Measurements from ENCODE around the gene ZSCAN5C. TPM values are rescaled to one million over a fixed set of nuclear protein-coding genes. Genes with fewer than 3 reads are reported as not detected.
"Not testable (repeated sequence)": the region's sequence is repeated elsewhere in the genome, so short reads cannot be mapped to it uniquely, and the experiment has no call there.

ZSCAN5C gene
- total RNA-seq, 1 donor from 2014 or later, result not detected

DNA sequence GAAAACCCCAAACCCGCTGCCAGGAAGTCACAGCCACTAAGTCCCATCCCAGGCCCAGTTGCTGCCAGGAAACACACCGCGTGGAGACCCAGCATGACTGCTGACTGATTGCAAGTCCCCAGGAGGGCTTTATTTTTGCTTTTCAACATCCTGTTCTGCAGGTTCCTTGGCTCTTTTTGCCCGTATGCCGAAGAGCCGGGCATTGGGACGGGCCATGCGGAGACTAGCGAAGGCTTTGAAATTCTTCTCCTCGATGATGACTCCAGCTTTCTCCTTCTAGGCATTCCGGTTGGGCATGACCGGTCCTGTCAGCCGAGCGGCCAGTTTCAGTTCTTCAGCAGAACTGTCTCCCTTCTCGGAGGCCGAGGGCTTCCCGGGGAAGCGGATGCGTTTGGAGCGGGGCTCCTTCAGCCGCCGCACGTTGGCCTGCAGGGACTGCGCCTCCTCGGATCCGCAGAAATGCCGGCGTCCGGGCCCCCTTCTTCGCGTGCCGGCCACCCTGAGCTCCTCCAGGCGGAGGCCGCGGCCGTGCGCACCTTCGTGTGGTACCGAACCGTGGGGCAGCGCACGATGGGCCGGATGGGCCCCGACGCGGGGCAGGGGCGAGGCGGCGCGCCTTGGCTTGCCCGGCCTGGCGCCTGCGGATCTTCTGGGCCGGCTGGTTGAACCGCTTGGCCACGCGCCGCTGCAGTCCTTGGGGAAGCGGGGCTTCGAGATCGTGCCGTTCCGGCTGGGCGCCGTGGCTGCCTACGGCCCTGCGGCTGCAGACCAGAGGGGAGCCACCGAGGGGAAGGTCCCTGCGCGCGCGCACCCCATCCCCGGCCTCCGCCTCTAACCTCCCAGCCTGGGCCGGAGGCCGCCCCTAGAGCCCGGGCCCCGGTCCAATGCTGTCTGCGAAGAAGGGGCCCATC, 15.2 kb downstream of the ZSCAN5C start:
- H3K4me3 ChIP-seq, result peak overlapping the region; percentile 38 to 40
- no peaks in the 10 kb centered on the region for H3K27me3 ChIP-seq
- H3K27ac ChIP-seq, result peak overlapping the region; percentile 55
- no peak for DNase-seq (ENCODE audit: extremely low spot score in 2 of 2)
- peaks cover 13% of the 10 kb centered on the region for H3K4me1 ChIP-seq
- intact Hi-C loops (cut with DNase I), result no loop called here
- H3K36me3 ChIP-seq, result no peaks in the 10 kb centered on the region
- no peak for TF ChIP-seq POLR2A (IDR thresholded peaks at IDR 0.05)
- TF ChIP-seq, protein P1, sequence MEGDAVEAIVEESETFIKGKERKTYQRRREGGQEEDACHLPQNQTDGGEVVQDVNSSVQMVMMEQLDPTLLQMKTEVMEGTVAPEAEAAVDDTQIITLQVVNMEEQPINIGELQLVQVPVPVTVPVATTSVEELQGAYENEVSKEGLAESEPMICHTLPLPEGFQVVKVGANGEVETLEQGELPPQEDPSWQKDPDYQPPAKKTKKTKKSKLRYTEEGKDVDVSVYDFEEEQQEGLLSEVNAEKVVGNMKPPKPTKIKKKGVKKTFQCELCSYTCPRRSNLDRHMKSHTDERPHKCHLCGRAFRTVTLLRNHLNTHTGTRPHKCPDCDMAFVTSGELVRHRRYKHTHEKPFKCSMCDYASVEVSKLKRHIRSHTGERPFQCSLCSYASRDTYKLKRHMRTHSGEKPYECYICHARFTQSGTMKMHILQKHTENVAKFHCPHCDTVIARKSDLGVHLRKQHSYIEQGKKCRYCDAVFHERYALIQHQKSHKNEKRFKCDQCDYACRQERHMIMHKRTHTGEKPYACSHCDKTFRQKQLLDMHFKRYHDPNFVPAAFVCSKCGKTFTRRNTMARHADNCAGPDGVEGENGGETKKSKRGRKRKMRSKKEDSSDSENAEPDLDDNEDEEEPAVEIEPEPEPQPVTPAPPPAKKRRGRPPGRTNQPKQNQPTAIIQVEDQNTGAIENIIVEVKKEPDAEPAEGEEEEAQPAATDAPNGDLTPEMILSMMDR (IDR thresholded peaks at IDR 0.05), result no peak
- TF ChIP-seq POLR2AphosphoS5 (IDR thresholded peaks at IDR 0.05; ENCODE audit: insufficient read depth in 1 of 2, low read depth in 1 of 2), result no peak
- no peaks in the 10 kb centered on the region for H3K9me3 ChIP-seq

DNA sequence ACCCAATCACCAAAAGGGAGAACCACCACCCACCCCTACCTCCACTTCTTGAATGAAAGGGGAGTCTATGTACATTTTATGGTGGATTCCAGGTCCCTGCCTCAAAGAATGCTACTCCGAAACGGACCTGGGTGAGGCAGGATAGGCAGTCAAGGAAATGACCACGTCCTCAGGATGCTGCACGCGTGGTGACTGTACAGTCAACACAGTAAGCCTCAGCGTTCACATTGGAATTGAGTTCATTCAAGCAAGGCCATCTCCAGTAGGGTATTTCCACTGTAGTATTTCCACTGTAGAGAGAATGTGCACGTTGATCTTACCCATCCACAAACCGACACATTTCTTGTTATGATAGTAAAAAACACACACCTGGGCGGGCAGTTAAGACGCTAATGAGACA, 16.9 kb downstream of the ZSCAN5C start:
- Histone ChIP-seq H3K36me3 (no peaks in the 10 kb centered on the region), H3K4me1 (peaks cover 13% of the 10 kb centered on the region), H3K4me3 (no peak overlapping the region), H3K27ac (no peak overlapping the region), H3K27me3 (no peaks in the 10 kb centered on the region), H3K9me3 (no peaks in the 10 kb centered on the region)
- TF ChIP-seq, protein P1 (IDR thresholded peaks at IDR 0.05), result no peak
- TF ChIP-seq POLR2A (IDR thresholded peaks at IDR 0.05) (no peak), POLR2AphosphoS5 (IDR thresholded peaks at IDR 0.05; ENCODE audit: insufficient read depth in 1 of 2, low read depth in 1 of 2) (no peak)
- intact Hi-C loops (cut with DNase I), result no loop called here
- DNase-seq (ENCODE audit: extremely low spot score in 2 of 2), result no peak

DNA sequence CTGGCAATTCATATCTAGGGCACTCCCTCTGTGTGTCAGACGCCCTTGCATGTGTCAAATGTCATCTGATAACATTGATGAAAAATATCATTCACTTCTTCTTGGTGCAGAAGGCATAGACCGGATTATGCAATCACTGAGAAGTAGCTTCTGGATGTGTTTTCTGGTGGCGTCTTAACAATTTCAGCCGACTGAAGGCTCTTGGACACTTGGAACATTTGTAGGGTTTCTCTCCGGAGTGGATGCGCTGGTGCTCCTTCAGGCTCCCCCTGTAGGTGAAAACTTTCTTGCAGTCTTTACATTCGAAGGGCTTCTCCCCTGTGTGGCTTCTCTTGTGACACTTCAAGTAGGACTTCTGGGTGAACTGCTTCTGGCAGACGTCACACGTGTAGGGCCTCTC, 19.4 kb downstream of the ZSCAN5C start:
- H3K4me3 ChIP-seq; intact Hi-C loops (cut with DNase I); H3K27ac ChIP-seq: not testable (repeated sequence)

DNA sequence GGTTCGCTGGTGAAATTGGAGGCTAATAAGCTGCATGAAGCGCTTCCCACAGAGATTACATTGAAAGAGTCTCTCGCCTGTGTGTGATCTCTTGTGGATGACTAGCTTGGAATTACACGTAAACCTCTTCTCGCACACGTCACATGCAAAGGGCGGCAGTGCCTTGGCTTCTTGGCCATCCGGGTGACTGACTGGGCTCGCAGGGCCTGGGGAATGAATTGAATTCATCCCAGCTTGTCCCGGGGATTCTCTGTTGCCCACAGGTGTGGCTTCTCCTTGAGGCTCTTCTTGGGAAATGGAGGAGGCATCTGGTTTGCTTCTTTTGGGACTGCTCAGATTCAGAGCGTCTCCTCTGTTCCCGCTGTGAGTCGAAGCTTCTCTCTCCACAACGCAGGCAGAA, 19.8 kb downstream of the ZSCAN5C start:
- no peak overlapping the region for H3K4me3 ChIP-seq
- H3K27ac ChIP-seq, result no peak overlapping the region
- DNase-seq (ENCODE audit: extremely low spot score in 2 of 2), result no peak
- no peaks in the 10 kb centered on the region for H3K27me3 ChIP-seq
- peaks cover 11% of the 10 kb centered on the region for H3K4me1 ChIP-seq
- intact Hi-C loops (cut with DNase I), result no loop called here
- H3K36me3 ChIP-seq, result no peaks in the 10 kb centered on the region
- TF ChIP-seq, protein P1 (IDR thresholded peaks at IDR 0.05), result no peak
- TF ChIP-seq POLR2A (IDR thresholded peaks at IDR 0.05) (no peak), POLR2AphosphoS5 (IDR thresholded peaks at IDR 0.05; ENCODE audit: insufficient read depth in 1 of 2, low read depth in 1 of 2) (no peak)
- H3K9me3 ChIP-seq, result no peaks in the 10 kb centered on the region

More for the DNA sequence above, 19.4 kb downstream of the ZSCAN5C start:
- H3K9me3 ChIP-seq; DNase-seq (ENCODE audit: extremely low spot score in 2 of 2); H3K36me3 ChIP-seq; H3K27me3 ChIP-seq: not testable (repeated sequence)
- H3K4me1 ChIP-seq, result peaks cover 13% of the 10 kb centered on the region

DNA sequence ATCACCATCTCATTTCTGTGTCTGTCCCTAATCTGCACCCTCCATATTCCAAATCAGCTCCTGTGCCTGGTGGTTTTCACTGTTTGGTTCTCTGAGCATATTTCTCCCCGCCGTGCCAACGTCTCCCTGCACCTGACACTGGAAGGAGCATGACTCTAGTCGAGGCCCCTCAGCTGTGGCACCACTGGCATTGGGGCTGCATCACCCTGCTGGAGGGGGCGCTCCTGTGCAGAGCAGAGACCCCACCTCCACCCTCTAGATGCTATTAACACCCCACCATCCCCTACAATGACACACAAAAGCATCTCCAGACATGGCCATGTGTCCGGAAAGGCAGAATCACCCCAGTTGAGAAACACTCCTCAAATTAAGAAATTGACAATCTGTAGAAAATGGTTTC, 20.8 kb downstream of the ZSCAN5C start:
- Histone ChIP-seq H3K4me3 (no peak overlapping the region), H3K27ac (no peak overlapping the region), H3K27me3 (no peaks in the 10 kb centered on the region), H3K4me1 (peaks cover under 1% of the 10 kb centered on the region), H3K9me3 (no peaks in the 10 kb centered on the region), H3K36me3 (no peaks in the 10 kb centered on the region)
- intact Hi-C loops (cut with DNase I), result no loop called here
- DNase-seq (ENCODE audit: extremely low spot score in 2 of 2), result no peak
- no peak for TF ChIP-seq POLR2AphosphoS5 (IDR thresholded peaks at IDR 0.05; ENCODE audit: insufficient read depth in 1 of 2, low read depth in 1 of 2)
- no peak for TF ChIP-seq POLR2A (IDR thresholded peaks at IDR 0.05)

DNA sequence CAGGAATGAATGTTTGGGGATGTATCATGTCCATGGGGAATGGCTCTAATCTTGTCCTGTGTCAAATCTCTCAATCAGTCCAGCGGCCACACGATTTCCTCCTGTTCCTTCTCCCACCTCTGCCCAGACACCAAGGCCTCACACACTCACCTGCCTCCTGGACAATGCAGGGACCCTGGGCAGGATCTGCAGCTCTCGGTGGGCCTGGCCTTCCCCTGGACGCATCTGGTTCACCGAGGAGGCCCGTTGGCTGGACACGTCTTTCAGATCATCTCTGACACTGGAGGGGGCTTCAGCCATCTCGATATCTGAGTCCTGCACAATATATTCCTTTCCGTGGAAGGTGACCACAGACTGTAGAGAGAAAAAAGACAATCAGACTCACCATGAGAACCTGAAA, 21.4 kb downstream of the ZSCAN5C start:
- intact Hi-C loops (cut with DNase I), result no loop called here
- TF ChIP-seq POLR2A (IDR thresholded peaks at IDR 0.05) (no peak), POLR2AphosphoS5 (IDR thresholded peaks at IDR 0.05; ENCODE audit: insufficient read depth in 1 of 2, low read depth in 1 of 2) (no peak)
- TF ChIP-seq, protein P1 (IDR thresholded peaks at IDR 0.05), result no peak
- Histone ChIP-seq H3K27ac (no peak overlapping the region), H3K9me3 (no peaks in the 10 kb centered on the region), H3K4me3 (no peak overlapping the region), H3K36me3 (no peaks in the 10 kb centered on the region), H3K4me1 (no peaks in the 10 kb centered on the region), H3K27me3 (no peaks in the 10 kb centered on the region)
- no peak for DNase-seq (ENCODE audit: extremely low spot score in 2 of 2)

All from vagina (tissue), 2 donors.